ENCODE results near the gene ATP6AP2.
"Not testable (repeated sequence)": the region's sequence is repeated elsewhere in the genome, so short reads cannot be mapped to it uniquely, and the experiment has no call there.

DNA sequence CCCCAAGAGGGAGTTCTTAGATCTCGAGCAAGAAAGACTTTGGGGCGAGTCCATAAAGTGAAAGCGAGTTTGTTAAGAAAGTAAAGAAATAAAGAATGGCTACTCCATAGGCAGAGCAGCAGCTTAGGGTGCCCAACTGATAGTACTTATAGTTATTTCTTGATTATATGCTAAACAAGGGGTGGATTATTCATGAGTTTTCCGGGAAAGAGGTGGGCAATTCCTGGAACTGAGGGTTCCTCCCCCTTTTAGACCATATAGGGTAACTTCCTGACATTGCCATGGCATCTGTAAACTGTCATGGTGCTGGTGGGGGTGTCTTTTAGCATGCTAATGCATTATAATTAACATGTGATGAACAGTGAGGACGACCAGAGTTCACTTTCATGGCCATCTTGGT, 9.6 kb upstream of the ATP6AP2 start:
- TF ChIP-seq, protein P1, sequence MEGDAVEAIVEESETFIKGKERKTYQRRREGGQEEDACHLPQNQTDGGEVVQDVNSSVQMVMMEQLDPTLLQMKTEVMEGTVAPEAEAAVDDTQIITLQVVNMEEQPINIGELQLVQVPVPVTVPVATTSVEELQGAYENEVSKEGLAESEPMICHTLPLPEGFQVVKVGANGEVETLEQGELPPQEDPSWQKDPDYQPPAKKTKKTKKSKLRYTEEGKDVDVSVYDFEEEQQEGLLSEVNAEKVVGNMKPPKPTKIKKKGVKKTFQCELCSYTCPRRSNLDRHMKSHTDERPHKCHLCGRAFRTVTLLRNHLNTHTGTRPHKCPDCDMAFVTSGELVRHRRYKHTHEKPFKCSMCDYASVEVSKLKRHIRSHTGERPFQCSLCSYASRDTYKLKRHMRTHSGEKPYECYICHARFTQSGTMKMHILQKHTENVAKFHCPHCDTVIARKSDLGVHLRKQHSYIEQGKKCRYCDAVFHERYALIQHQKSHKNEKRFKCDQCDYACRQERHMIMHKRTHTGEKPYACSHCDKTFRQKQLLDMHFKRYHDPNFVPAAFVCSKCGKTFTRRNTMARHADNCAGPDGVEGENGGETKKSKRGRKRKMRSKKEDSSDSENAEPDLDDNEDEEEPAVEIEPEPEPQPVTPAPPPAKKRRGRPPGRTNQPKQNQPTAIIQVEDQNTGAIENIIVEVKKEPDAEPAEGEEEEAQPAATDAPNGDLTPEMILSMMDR (IDR thresholded peaks at IDR 0.05; ENCODE audit: low read depth, low read length), result not testable (repeated sequence)
- not testable (repeated sequence) for TF ChIP-seq EZH2phosphoT487 (IDR thresholded peaks at IDR 0.05; ENCODE audit: low read depth)
